Measurements from ENCODE around the gene PCDHB10.

PCDHB10 gene

DNA sequence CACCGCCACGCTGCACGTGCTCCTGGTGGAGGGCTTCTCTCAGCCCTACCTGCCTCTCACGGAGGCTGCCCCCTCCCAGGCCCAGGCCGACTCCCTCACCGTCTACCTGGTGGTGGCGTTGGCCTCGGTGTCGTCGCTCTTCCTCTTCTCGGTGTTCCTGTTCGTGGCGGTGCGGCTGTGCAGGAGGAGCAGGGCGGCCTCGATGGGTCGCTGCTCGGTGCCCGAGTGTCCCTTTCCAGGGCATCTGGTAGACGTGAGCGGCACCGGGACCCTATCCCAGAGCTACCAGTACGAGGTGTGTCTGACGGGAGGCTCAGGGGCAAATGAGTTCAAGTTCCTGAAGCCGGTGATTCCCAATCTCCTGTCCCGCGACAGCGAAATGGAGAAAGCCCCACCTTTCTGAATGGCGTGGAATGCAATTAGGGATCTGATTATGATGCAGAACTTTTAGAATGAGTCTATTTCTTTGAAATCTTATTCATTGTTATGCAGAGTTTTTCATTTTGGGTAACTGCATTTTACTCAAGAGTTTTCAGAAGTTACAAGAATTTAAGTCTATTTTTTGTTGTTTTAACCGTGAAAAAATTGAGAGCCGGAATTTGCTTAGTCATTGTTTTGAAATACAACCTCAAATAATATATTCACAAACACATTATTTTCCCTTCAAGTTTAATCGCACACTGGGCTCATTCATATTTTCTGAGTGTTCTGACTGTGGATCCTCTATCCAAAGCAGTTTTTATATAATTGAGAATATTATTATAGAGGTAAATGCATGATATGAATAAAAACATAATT is 44.6 kb downstream of the PCDHB10 start:
- no peak for DNase-seq (ENCODE audit: low read depth in 2 of 2)

DNA sequence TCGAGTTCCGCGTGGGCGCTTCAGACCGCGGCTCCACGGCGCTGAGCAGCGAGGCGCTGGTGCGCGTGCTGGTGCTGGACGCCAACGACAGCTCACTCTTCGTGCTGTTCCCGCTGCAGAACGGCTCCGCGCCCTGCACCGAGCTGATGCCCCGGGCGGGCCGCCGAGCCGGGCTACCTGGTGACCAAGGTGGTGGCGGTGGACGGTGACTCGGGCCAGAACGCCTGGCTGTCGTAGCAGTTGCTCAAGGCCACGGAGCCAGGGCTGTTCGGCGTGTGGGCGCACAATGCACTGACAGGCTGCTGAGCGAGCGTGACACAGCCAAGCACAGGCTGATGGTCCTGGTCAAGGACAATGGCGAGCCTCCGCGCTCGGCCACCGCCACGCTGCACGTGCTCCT is 49.3 kb downstream of the PCDHB10 start:
- no peak for DNase-seq (ENCODE audit: low read depth in 2 of 2)
